Measurements from ENCODE around the gene GNPDA1. TPM values are rescaled to one million over a fixed set of nuclear protein-coding genes. Genes with fewer than 3 reads are reported as not detected.

The GNPDA1 gene
- total RNA-seq, result 23.1 and 43.6 TPM in 2 replicates

GRCh38 chr5:142012792-142013388 lies at the start of gene GNPDA1:
GNPDA1 (minus strand) TSS chr5:142013027; CDS start chr5:142012035, 992 bp downstream.

GRCh38 chr5:141968914-141969608 lies 43.8 kb downstream of the GNPDA1 start, which contains the start of gene RNF14:
RNF14 (plus strand) TSS chr5:141969105; CDS start chr5:141973589, 4,484 bp downstream.

GRCh38 chr5:141958113-141958512 lies 54.7 kb downstream of the GNPDA1 start, which contains the start of gene PCDH12:
PCDH12 (minus strand) TSS chr5:141958202; CDS start chr5:141957851, 351 bp downstream.

Other genes with a start within 250 kb of the GNPDA1 start
- 5.7 and 31.1 TPM in 2 replicates for gene PCDH1, start 134.6 kb downstream of the GNPDA1 start, total RNA-seq
- gene DELE1, start 89.2 kb downstream of the GNPDA1 start, total RNA-seq, result 65.2 and 70.8 TPM in 2 replicates
- gene PCDH12, start 54.8 kb downstream of the GNPDA1 start, total RNA-seq, result 18.7 and 43.6 TPM in 2 replicates
- gene RNF14, start 43.9 kb downstream of the GNPDA1 start, total RNA-seq, result 52.3 and 55.7 TPM in 2 replicates
- gene NDFIP1, start 95.8 kb upstream of the GNPDA1 start, total RNA-seq, result 33.2 and 43.3 TPM in 2 replicates

Data from dermis lymphatic vessel endothelial cell (primary cell).